IPS DF 6.9 (cell line): Measurements from ENCODE around the gene RNF144A.
"Not testable (repeated sequence)": the region's sequence is repeated elsewhere in the genome, so short reads cannot be mapped to it uniquely, and the experiment has no call there.

Source experiments
- DNase-seq: peaks from one replicate; pipeline ENCODE4 v3.0.0-alpha.2; 2013; ENCODE audit warnings: low read depth, low spot score
- H3K27ac ChIP-seq: one replicate; pipeline ENCODE4 v1.5.1; 2013; ENCODE audit warnings: low read length, control low read depth
- H3K27me3 ChIP-seq: 2 replicates; pipeline ENCODE4 v1.6.1; 2013; ENCODE audit warnings: mild to moderate bottlenecking, low read length; ENCODE audit not compliant: control insufficient read depth, insufficient read depth
- H3K36me3 ChIP-seq: 2 replicates; pipeline ENCODE4 v1.6.1; 2013; ENCODE audit warnings: low read length; ENCODE audit not compliant: control insufficient read depth, insufficient read depth
- H3K4me1 ChIP-seq: 2 replicates; pipeline ENCODE4 v1.6.1; 2013; ENCODE audit warnings: low read length; ENCODE audit not compliant: control insufficient read depth, insufficient read depth
- H3K4me3 ChIP-seq: 2 replicates; pipeline ENCODE4 v1.5.1; 2013; ENCODE audit warnings: mild to moderate bottlenecking, low read length
- H3K9me3 ChIP-seq: 2 replicates; pipeline ENCODE4 v1.6.1; 2013; ENCODE audit warnings: low read length, inconsistent platforms; ENCODE audit not compliant: control insufficient read depth, insufficient read depth
- WGBS: extraction: QIAGEN DNeasy Blood & Tissue Kit; methylation state at CpG from one replicate; pipeline ENCODE4 v1.1.7; 2013; ENCODE audit warnings: mixed read lengths, missing lambda C conversion rate; ENCODE audit not compliant: insufficient read length, insufficient coverage; 5-methylcytosine and 5-hydroxymethylcytosine counted together

Gene RNF144A

DNA sequence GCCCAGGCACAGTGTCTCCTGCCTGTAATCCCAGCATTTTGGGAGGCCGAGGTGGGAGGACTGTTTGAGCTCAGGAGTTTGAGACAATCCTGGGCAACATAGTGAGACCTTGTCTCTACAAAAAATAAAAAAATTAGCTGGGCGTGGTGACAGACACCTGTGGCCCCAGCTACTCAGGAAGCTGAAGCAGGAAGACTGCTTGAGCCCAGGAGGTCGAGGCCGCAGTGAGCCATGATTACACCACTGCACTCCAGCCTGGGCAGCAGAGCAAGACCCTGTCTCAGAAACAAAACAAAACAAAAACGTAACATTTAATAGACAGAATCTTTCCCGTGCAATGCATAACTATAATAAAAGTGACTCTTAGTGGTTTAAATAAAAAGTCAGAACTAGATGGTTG, 84.2 kb downstream of the RNF144A start:
- no CpG with 5 or more reads among the region's 6 CpGs for WGBS
- H3K36me3 ChIP-seq, H3K27ac ChIP-seq, DNase-seq, H3K4me3 ChIP-seq, H3K4me1 ChIP-seq, H3K9me3 ChIP-seq, H3K27me3 ChIP-seq: not testable (repeated sequence)

GRCh38 chr2:7003895-7004294, 86.7 kb downstream of the RNF144A start:
- no peak for DNase-seq
- Histone ChIP-seq H3K9me3 (no peaks in the 10 kb centered on the region), H3K27ac (no peak overlapping the region), H3K4me3 (no peak overlapping the region), H3K27me3 (no peaks in the 10 kb centered on the region), H3K36me3 (no peaks in the 10 kb centered on the region), H3K4me1 (no peaks in the 10 kb centered on the region)
- no CpG with 5 or more reads among the region's 3 CpGs for WGBS

DNA sequence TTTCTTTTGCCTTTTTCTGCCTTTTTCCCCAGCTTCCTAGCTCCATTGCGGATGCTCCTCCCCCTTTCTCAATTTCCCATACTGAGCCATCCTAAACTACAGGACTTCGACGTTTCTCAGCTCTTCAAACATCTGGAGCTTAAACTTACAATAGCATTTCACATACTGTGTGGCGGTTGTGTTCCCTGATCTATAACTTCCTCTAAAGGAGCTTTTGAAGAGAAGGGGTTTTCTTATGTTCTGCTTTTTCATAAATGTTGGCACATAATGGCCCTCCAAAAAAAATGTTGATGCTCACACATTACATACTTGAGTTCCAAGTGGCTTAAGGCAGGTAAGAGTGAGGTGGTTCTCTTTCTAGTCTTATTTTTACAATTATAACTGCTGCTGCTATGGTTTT, 87.4 kb downstream of the RNF144A start:
- Histone ChIP-seq H3K27ac (no peak overlapping the region), H3K27me3 (no peaks in the 10 kb centered on the region), H3K4me3 (no peak overlapping the region), H3K36me3 (no peaks in the 10 kb centered on the region), H3K4me1 (no peaks in the 10 kb centered on the region), H3K9me3 (no peaks in the 10 kb centered on the region)
- DNase-seq, result no peak
- no CpG with 5 or more reads among the region's 4 CpGs for WGBS

DNA sequence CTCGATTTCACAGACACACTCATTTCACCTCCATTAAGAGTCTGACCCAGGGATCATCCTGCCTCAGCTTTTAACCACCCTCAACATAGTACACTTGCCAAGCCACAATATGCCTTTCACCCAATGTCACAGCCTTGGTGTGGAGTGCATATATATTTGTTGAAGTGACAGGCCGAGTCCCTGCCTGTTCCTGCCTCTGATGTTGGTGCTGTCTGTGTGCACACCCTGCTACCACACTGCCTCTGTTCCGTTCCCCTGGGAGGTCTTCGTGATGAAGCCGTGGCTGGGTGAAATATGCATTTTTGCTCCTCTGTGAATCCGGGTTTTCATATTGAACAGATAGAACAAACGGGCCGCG, 90.3 kb downstream of the RNF144A start:
- Histone ChIP-seq H3K4me1 (0 out of 2 replicates have a peak, but pooled peaks cover 1% of the 10 kb centered on the region), H3K27ac (no peak overlapping the region), H3K36me3 (no peaks in the 10 kb centered on the region), H3K9me3 (no peaks in the 10 kb centered on the region), H3K4me3 (no peak overlapping the region), H3K27me3 (no peaks in the 10 kb centered on the region)
- DNase-seq, result no peak
- WGBS, result no CpG with 5 or more reads among the region's 9 CpGs

DNA sequence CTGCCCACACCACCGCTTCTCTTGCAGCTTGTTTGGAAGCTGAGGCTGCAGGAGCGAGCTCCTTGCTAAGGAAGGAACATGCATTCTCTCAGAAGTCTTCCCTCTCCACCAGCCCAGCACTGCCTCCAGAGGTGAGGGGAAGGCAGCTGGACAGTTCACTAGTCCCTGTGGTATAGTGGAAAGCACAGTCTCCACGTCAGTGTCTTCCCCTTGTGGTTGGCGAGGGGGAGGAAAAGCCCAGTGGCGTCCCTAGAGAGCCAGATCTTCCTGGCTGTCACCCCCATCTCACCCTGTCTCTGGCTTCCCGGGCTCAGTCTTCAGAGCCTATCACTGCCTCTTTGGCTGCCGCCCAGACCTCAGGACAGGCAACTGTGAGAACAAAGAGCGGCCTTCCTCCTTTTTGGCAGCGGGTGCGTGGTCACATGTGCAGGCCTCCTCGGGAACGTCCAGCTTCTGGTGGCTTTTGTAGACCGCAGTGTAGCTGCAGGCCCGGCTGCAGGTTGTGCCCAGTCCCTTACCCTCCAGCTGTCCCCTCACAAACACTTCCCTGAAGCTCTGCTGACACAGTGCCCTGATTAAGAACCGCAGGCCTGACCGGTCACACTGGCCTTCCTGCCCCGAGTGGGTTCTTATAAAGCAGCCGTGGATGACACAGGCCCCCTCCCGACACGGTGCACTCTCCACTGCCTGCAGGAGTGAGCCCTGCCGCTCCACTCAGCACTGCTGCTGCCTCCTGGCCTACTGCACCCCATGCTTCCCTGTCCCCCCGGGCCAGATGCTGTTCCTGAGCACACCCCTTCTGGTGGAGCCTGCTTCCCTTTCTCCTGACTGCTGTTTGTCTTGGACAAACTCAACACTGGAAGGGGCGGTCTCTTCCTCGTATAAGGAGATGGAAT, 90.9 kb downstream of the RNF144A start:
- 0 out of 2 replicates have a peak, but pooled peaks cover 1% of the 10 kb centered on the region for H3K4me1 ChIP-seq
- WGBS, result no CpG with 5 or more reads among the region's 24 CpGs
- no peak for DNase-seq

DNA sequence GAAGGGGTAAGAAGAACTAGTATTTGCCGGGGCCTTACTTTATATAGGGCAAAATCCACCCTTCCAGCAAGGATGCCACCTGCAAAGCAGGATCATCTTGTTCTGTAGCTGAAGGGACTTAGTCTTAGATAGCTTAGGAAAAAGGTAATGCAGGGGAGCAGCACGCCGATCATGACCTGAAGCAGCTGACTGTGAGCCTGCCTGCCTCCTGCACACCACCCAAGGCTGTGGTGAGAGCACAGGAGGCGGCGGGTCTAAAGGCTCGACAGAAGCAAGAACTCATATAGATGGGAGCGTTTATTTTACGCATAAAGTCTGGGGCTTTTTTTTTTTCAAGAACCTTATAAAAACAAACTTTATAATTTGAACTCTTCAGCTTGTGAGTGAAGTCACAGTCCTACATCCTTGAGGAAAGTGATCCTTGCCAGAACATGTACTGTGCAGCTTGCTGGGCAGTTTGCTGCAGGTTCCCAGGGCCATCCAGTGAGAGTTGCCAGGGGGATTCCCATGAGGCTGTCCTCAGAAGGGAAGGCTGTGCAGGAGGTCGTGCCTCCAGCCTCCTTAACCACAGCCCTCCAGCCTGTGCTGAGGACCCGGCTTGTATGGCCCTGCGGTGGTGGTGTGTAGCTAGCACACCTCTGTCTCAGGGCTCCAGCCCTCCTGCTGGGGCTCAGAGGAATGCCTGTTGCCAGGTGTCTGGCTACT, 92.1 kb downstream of the RNF144A start:
- DNase-seq, result no peak
- Histone ChIP-seq H3K9me3 (no peaks in the 10 kb centered on the region), H3K27ac (no peak overlapping the region), H3K4me3 (no peak overlapping the region), H3K27me3 (no peaks in the 10 kb centered on the region), H3K4me1 (0 out of 2 replicates have a peak, but pooled peaks cover 1% of the 10 kb centered on the region), H3K36me3 (no peaks in the 10 kb centered on the region)
- WGBS, result no CpG with 5 or more reads among the region's 11 CpGs

More for the DNA sequence above, 90.9 kb downstream of the RNF144A start:
- H3K36me3 ChIP-seq, result no peaks in the 10 kb centered on the region
- H3K27me3 ChIP-seq, result no peaks in the 10 kb centered on the region
- no peak overlapping the region for H3K4me3 ChIP-seq
- no peak overlapping the region for H3K27ac ChIP-seq
- H3K9me3 ChIP-seq, result no peaks in the 10 kb centered on the region

DNA sequence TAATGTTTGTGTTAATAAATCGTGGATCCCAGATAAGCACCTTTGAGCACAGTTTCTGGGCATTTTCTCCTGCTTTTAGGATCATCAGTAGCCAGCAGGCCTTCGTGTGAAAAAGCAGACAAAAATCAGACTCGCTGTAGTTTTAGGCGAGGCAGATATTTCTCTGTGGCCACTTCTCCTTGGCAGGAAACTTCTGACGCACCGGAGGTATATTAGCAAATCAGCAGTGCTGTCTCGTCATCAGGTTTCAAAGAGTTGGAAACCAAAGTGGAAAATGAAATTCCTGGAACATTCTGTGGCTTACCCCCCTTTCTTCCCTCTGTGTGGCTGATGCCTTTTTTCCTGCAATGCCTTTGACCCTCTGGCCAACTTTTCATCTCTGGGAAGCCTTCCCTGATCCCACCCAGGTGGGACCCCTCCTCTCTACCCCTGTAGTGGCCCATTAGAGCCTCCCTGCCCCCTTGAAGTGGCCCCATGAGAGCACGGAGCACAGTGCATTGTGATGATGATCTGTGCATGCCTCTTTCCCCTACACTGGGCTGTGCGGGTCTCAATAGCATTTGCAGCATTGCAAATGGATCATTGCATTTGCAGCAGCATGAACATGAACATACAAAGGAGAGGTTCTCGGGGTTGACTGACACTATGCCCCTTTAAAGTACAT, 93.3 kb downstream of the RNF144A start:
- no peaks in the 10 kb centered on the region for H3K36me3 ChIP-seq
- H3K4me3 ChIP-seq, result no peak overlapping the region
- DNase-seq, result no peak
- no peaks in the 10 kb centered on the region for H3K27me3 ChIP-seq
- no peaks in the 10 kb centered on the region for H3K9me3 ChIP-seq
- WGBS, result no CpG with 5 or more reads among the region's 10 CpGs
- H3K27ac ChIP-seq, result no peak overlapping the region
- H3K4me1 ChIP-seq, result 0 out of 2 replicates have a peak, but pooled peaks cover 1% of the 10 kb centered on the region

DNA sequence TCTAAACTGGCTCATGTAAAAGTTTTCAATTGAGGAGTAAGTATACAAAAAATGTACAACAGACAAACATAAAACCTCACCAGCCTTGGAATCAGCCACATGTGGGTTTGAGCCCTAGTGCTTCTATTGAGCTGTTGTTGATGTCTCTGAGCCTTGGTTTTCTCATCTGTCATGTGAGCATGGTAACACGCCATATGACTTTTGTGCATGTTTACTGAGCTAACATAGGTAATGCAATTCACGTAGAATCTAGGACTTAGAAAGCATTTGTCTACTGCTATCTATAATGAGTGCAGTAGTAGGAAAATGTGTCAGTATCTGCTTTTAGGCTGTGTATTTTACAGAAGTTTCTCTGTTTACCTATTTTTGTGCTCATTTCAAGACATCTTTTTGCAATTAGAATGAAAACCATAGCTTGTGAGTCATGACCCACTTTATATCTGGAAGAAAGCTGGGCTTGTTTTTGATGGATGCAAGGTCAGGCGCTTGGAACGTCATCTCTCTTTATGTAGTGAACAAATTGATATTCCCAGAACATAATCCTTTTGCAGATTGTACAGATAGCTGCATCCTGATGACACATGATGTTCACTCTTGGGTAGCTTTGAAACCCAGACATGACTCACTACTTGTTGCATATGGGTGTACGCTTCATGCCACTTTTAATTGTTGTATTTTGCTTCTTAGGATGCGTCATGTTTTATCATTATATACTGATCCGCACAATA, 94.3 kb downstream of the RNF144A start:
- no peaks in the 10 kb centered on the region for H3K27me3 ChIP-seq
- DNase-seq, result no peak
- no CpG with 5 or more reads among the region's 7 CpGs for WGBS
- H3K27ac ChIP-seq, result no peak overlapping the region
- no peaks in the 10 kb centered on the region for H3K9me3 ChIP-seq
- no peak overlapping the region for H3K4me3 ChIP-seq
- H3K4me1 ChIP-seq, result 0 out of 2 replicates have a peak, but pooled peaks cover 1% of the 10 kb centered on the region
- H3K36me3 ChIP-seq, result no peaks in the 10 kb centered on the region

DNA sequence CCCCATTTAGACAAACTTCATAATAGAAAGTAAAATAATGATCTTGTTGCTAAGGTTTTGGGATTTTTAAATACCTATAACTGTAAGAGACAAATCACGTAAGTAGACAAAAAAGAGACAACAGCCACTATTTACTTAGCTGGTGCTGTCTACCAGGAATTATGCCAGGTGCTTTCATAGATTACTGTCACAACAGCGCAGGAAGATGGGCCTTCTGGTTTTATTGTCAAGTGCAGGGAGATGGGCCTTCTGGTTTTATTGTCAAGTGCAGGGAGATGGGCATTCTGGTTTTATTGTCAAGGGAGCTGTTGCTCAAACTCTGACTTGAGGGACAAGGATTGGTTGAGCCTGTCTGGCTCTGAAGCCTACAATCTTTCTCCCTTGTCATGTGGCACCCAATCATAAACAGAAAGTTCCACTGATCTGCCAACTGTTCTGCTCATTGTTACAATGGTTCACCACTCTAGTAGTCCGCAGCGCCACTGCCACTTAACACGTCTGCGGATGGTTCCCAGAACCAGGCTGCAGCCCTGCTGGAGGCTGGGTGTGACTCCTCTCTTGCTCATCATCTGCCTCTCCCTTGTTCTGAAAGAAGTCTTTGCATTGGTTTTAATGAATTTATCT, 95.0 kb downstream of the RNF144A start:
- Histone ChIP-seq H3K27ac (no peak overlapping the region), H3K4me1 (0 out of 2 replicates have a peak, but pooled peaks cover 1% of the 10 kb centered on the region), H3K27me3 (no peaks in the 10 kb centered on the region), H3K36me3 (no peaks in the 10 kb centered on the region), H3K9me3 (no peaks in the 10 kb centered on the region), H3K4me3 (no peak overlapping the region)
- no peak for DNase-seq
- WGBS, result no CpG with 5 or more reads among the region's 6 CpGs
